GM12891 (cell line): ENCODE results near the gene APOL4.

ENCODE experiments used
- PAX5 ChIP-seq: IDR thresholded peaks from 2 replicates; pipeline ENCODE4 v1.6.1; 2011; ENCODE audit warnings: low read length, moderate library complexity, mild to moderate bottlenecking; ENCODE audit not compliant: insufficient read depth, severe bottlenecking
- POLR2A ChIP-seq: IDR thresholded peaks from 2 replicates; pipeline ENCODE4 v1.6.1; 2011; ENCODE audit warnings: low read depth, low read length, control low read depth
- POLR2AphosphoS5 ChIP-seq: IDR thresholded peaks from 2 replicates; pipeline ENCODE4 v1.6.1; 2011; ENCODE audit warnings: low read depth, low read length, control low read depth
- POU2F2 ChIP-seq: IDR thresholded peaks from 2 replicates; pipeline ENCODE4 v1.6.1; 2011; ENCODE audit warnings: low read depth, mild to moderate bottlenecking, control low read depth, low read length, moderate library complexity
- SPI1 ChIP-seq: IDR thresholded peaks from 2 replicates; pipeline ENCODE4 v1.6.1; 2011; ENCODE audit warnings: low read depth, low read length, control low read depth
- TAF1 ChIP-seq: IDR thresholded peaks from 2 replicates; pipeline ENCODE4 v1.6.1; 2011; ENCODE audit warnings: low read depth, low read length, control low read depth

GRCh38 chr22:36223504-36223903 lies 21.9 kb upstream of the APOL4 start:
- no peak for TF ChIP-seq POLR2A
- TF ChIP-seq POLR2AphosphoS5 = no peak
- no peak for TF ChIP-seq TAF1
- TF ChIP-seq SPI1 = no peak
- TF ChIP-seq PAX5 = no peak
- TF ChIP-seq POU2F2 = no peak
